Bronchial epithelial cell (primary cell): ENCODE results near the gene CELF4. TPM values are rescaled to one million over a fixed set of nuclear protein-coding genes. Genes with fewer than 3 reads are reported as not detected.

Experiments
- DNase-seq: peaks from one replicate; pipeline ENCODE4 v3.0.0-alpha.2; 2010; ENCODE audit warnings: low read depth
- FAIRE-seq: peaks from 2 replicates; lab custom pipeline; 2011; peaks lifted over from hg19 to GRCh38; lab: Jason Lieb, UNC
- H3K27me3 ChIP-seq: 2 replicates; pipeline ENCODE4 v1.5.1; 2011; ENCODE audit warnings: low read length; ENCODE audit not compliant: control insufficient read depth, insufficient read depth
- H3K36me3 ChIP-seq: 2 replicates; pipeline ENCODE4 v1.5.1; 2011; ENCODE audit warnings: low read length; ENCODE audit not compliant: control insufficient read depth, insufficient read depth
- H3K4me3 ChIP-seq: 2 replicates; pipeline ENCODE4 v1.5.1; 2011; ENCODE audit warnings: mild to moderate bottlenecking, low read depth, low read length, control low read depth
- CTCF ChIP-seq: IDR thresholded peaks from 2 replicates; pipeline ENCODE4 v1.5.1; 2011; ENCODE audit warnings: mild to moderate bottlenecking, moderate library complexity, low read length, control low read depth, inconsistent platforms; ENCODE audit not compliant: insufficient read depth, severe bottlenecking
- total RNA-seq: library from RNA; depleted of rRNA; stranded (reverse); fragments of >200 nt; gene quantifications from 2 replicates; pipeline ENCODE4 v1.2.1, GENCODE V29; 2014

Gene CELF4
- total RNA-seq, 1 donor from 2014 or later = not detected

DNA sequence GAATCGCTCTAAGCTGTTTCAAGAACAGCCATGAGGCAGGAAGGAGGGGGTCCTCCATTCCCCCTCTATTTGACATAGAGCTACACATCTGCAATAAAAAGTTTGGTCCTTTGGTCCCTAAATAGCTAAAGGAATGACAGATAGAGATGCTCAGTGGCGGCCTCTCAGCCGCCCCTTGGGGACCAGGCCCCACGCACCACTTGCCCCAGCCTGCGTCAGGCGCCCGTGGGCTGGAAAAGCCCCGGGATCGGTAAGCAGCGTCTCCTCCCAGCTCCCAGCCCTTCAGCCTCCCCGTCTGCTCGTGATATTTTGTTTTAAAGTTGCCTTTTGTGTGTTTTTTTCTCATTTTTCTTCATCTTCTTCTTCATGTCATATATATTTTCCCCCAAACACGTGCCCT lies 321.0 kb downstream of the CELF4 start:
- TF ChIP-seq CTCF = no peak
- Histone ChIP-seq H3K4me3 (no peak overlapping the region), H3K27me3 (no peaks in the 10 kb centered on the region), H3K36me3 (no peaks in the 10 kb centered on the region)
- DNase-seq (no peak), FAIRE-seq (no peak)

DNA sequence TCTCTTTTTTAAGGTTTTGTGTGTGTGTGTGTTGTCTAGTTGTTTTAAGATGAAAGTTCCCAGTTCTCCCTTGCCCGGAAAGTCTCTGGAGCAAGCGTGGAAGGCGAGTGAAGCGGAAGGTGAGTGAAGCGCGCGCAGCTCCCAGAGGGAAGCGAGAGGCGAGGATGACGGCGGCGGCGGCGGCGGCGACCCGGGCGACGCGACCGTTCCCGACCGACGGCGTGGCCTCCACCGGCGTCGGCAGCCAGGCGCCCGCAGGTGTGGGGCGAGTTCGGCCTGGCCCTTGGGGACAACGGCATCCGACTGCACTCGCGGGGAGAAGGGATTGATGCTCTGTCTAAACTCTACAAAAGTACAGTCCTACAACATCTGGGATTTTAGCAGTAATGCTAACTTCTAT lies 321.9 kb downstream of the CELF4 start:
- DNase-seq = no peak
- H3K4me3 ChIP-seq = no peak overlapping the region
- no peaks in the 10 kb centered on the region for H3K36me3 ChIP-seq
- H3K27me3 ChIP-seq = no peaks in the 10 kb centered on the region
- no peak for FAIRE-seq
- no peak for TF ChIP-seq CTCF

GRCh38 chr18:37242826-37243560 lies 322.6 kb downstream of the CELF4 start:
- TF ChIP-seq CTCF = no peak
- FAIRE-seq = no peak
- Histone ChIP-seq H3K4me3 (no peak overlapping the region), H3K36me3 (no peaks in the 10 kb centered on the region), H3K27me3 (no peaks in the 10 kb centered on the region)
- no peak for DNase-seq

- H3K36me3 ChIP-seq = no peaks in the 10 kb centered on the region
- no peak for DNase-seq
- TF ChIP-seq CTCF = no peak
- FAIRE-seq = no peak
- H3K4me3 ChIP-seq = no peak overlapping the region
- H3K27me3 ChIP-seq = no peaks in the 10 kb centered on the region
Observed at GRCh38 chr18:37242091-37242490, 323.5 kb downstream of the CELF4 start.

DNA sequence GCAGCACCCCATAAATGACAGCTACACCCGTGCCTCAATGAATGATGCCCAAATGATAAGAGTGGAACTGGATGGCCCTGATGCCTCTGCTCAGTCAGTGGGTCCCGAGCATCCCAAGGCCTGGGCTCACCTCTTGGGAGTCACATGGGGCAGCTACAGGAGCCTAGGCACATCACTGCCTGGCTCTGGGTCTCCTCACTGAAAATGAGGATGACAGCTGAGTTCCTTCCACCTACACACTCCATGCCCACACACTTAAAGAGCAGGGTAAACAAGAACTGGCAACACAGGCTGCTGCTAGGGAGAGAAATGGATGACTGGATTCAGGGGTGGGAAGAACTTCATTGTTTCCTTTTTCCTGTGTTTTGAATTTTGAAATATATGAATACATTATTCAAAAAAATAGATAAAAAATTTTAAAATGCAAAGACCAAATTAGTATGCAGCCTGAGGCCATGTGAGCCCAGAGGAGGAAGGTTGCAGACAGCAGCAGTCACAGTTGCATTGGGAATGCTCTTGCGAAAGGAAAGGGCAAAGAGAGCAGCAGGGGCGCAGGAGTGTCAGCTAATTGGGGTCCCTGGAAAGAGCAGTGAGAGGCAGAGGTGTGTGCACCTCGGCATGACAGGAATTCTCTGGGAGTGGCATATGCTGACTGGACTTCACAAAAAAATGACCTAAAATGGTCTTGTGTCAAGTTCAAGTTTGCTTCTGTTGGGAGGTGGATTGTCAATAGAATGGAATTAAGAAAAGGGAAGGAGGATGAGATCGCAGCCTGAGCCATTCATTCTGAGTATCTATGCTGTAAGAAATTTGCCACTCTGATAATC lies 327.1 kb downstream of the CELF4 start:
- DNase-seq (no peak), FAIRE-seq (no peak)
- Histone ChIP-seq H3K4me3 (no peak overlapping the region), H3K27me3 (no peaks in the 10 kb centered on the region), H3K36me3 (no peaks in the 10 kb centered on the region)
- TF ChIP-seq CTCF = no peak
